GM18508 (cell line): ENCODE measurements around the gene GNAI3.

Experiments
- ATAC-seq: cut with Tn5 transposase; IDR thresholded peaks from one replicate; pipeline ENCODE4 v1.9.1; 2021; ENCODE audit warnings: moderate number of reproducible peaks; ENCODE audit not compliant: insufficient read depth, unreplicated experiment

GNAI3 gene

GRCh38 chr1:109543283-109543987 is 5.0 kb upstream of the GNAI3 start:
- ATAC-seq, result no peak

GRCh38 chr1:109543988-109544735 is 4.3 kb upstream of the GNAI3 start:
- ATAC-seq, result no peak

DNA sequence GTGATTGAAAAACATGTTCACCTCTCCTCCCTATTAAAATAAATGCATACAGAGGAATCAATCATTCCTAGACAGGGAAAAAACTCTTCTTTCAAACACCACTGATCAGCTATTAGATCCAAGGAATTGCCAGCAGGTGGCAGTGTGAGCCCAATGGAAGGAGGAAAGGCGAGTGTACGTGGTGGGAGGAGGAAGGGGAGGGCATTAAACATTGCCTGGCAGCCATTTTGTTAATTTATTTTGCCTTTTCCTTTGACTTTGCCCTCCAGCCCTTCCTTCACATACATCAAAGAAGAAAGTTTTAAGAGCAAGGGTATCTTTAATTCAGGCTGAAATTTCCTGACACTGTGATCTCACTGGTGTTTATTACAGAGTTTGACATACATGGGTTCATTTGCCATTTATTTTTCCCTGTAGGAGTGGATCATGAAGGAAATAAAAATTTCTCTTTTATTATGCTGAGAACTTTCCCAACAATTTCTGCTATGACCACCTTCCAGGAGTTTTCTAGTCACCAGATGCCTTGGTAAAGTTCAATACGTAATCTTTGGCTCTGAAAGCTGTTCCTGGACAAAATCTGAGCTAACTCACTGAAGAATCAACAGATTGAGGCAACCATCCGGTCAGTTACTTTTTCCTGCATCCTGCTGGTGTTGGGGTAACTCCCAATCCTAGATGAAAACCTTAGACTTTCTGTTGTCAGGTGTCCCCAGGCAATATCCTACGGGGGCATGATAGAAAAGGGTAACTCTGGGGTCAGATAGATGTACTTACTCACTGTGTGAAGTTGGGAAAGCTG is 1.9 kb upstream of the GNAI3 start:
- ATAC-seq, result no peak

GRCh38 chr1:109547463-109548320 is 723 bp upstream of the GNAI3 start:
- ATAC-seq, result no peak

DNA sequence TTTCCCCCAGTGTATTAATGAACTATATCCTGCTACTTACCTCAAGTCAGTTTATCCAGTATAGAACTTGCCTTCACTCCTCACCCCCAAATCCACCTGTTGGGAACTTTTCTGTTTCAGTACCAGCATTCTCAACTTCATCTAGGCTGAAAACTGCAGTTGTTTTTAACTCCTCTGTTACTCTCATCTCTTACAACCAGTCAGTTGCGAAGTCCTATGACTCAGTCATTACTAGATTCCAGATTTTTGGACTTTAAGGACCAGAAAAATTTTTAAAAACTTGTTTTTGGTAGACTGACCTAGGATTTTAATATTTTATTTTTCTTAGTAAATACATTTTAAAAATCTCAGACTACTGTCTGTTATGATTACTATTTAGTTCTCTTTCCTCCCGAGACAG is 8.1 kb downstream of the GNAI3 start:
- no peak for ATAC-seq

- no peak for ATAC-seq
Observed at GRCh38 chr1:109557520-109557919, 9.1 kb downstream of the GNAI3 start.

DNA sequence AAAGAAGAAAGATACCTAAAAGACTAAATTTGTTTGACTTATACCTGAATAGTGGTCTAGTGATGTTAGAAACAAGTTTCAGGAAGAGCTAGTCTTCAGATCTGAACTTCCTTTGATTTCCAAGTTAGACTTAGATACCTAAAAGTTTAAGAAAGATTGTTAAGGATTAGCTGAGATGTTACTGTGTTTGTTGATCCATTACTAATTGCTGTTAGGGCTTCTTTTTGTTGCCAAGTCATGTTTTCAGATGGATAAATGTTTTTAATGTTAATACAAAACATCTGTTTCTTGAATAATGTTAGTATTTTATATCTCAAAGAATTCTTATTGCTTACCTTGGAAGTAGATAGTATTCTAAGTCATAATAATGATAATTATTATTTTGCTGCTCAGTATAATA is 11.6 kb downstream of the GNAI3 start:
- no peak for ATAC-seq

- ATAC-seq, result no peak
Observed at GRCh38 chr1:109564194-109564878, 15.9 kb downstream of the GNAI3 start.

GRCh38 chr1:109565241-109565640 is 16.8 kb downstream of the GNAI3 start:
- no peak for ATAC-seq

DNA sequence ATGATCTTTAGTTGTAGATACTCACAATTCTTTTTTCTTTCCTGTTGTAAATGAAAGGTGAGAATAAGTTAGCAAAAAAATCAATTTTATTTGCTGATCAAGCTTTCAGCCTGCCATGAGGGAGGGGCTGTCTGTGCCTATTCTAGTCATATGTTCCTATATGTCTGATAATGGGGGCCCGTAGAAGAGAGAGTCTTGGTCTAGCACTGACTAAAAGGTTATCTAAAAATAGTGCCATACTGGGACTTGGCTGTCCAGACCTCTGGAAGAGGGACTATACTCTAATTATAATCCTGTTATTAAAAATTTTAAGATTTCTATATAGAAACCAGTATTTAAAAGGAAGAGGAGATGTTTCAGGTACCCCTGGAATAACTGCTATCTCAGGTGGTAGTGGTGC is 18.6 kb downstream of the GNAI3 start:
- ATAC-seq, result no peak

DNA sequence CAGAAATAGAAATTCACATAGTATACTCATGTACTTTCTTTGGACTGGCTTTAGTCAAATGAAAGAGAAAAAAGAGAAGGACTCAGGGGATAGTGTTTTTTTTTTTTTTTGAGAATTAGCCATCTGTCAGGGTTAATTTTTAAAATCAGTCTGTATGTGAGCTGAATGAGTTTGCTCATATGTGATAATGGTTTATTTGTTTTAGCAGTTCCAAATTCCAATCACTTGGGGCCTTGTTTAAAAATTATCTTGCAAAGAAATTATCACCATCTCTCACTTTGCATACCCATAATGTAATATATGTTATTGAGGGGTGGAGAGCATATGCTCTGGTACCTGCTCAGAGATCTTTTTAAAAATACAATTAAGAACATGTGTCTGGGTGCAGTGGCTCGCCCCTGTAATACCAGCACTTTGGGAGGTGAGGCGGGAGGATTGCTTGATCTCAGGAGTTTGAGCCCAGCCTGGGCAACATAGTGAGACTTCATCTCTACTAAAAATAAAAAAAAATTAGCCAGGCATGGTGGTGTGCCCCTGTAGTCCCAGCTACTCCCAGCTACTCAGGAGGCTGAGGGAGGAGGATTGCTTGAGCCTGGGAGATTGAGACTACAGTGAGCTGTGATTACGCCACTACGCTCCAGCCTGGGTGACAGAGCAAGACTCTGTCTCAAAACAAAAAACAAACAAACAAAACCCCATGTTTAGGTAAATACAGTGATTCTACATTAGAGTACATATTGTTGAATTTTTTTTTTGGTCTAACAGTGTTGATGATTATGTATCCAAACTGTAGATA is 19.7 kb downstream of the GNAI3 start:
- ATAC-seq, result no peak

GRCh38 chr1:109569323-109569722 is 20.9 kb downstream of the GNAI3 start:
- no peak for ATAC-seq

DNA sequence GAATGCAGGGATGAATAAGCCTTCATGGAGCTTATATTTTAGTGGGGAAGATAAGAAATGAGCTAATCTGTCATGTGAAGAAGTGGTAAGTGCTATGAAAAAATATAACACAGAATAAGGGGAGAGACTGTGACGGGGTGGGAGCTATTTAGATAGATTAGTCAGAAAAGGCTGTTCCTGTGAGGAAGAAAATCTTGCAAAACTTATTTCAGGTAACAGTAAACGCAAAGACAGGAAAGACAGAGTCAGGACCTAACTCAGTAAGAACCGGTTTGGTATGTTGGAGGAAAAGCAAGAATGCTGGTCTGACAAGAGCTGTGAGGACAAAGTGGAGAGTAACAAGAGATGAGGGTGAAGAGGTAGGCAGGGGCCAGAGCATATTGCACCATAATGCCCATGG is 22.0 kb downstream of the GNAI3 start:
- no peak for ATAC-seq

DNA sequence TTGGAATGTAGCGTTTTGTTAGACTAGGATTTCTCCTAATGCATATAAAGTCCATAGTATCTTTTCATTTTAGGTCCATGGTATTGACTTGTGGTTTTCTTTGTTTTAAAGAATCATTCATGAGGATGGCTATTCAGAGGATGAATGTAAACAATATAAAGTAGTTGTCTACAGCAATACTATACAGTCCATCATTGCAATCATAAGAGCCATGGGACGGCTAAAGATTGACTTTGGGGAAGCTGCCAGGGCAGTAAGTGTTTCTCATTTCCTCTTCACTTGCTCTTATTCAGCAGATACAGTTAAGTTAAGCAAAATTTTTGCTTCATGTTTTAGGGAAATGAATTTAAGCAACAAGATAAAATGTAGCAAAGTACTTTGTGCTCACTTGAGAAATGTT is 25.4 kb downstream of the GNAI3 start:
- no peak for ATAC-seq

DNA sequence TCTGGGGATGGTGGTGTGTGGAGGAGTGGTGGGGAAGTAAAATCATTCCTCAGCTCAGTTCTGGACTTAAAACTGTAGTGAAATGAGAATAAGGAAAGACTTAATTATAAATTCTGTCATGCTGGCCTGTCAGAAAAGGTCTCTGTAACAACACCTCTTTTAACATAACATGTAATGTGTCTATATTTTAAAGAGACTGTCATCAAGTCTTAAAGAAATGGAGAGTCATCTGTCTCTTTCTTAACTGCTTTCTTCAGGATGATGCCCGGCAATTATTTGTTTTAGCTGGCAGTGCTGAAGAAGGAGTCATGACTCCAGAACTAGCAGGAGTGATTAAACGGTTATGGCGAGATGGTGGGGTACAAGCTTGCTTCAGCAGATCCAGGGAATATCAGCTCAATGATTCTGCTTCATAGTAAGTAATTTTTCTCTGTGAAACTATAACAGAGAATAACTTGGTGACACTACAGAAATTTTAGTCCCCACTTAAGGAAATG is 30.6 kb downstream of the GNAI3 start:
- ATAC-seq, result no peak

DNA sequence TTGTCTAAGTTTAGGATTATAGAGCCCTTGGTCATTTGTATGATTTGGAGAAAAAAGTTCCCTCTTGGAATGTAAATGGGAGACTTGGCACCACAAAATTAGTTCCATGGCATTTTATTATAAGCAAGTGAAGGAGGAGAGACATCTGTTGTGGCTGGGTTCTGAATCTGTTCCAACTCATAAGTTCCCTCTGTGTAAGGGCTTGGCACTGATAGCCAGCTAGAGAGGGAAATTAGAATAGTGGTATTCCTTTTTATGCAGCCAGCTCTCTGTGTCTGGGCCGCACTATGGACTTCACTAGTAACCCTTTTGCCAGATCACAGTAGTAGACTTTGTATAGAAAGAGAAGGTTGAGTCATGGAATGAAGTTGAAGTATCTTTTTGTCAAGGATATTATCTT is 31.1 kb downstream of the GNAI3 start:
- ATAC-seq, result no peak

DNA sequence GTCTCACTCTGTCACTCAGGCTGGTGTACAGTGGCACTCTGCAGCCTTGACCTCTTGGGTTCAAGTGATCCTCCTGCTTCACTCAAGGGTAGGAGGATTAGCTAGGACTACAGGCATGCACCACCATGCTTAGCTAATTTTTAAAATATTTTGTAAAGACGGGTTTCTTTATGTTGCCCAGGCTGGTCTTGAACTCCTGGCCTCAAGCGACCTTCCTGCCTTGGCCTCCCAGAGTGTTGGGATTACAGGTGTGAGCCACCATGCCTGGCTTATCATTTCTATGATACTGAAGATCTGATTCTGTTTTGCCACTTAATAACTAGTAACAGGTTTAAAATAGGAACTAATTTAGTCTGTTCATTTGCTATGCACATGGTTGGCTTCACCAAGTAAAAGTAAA is 33.6 kb downstream of the GNAI3 start:
- ATAC-seq, result no peak

DNA sequence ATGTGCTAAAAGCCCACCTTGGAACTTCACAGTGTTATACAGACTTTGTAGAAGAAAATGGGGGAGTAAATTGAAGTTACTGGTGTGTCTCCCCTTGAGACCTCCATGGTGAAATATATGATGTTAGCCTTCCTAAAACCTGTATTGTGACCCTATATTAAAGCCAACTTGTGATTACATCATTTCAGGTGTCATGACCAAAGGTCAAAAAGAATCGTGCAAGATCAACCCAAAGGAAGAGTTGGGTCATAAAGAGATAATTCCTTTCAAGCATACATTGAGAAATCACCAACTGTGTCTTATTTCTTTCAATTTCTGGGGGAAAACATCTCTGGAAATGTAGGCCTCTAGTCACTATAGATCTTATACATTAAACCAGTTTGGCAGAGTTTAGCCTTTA is 36.4 kb downstream of the GNAI3 start:
- no peak for ATAC-seq

- ATAC-seq, result no peak
Observed at GRCh38 chr1:109586055-109586454, 37.6 kb downstream of the GNAI3 start.
